Breast epithelium (tissue), 4 donors: Measurements from ENCODE around the gene ISCU. TPM values are rescaled to one million over a fixed set of nuclear protein-coding genes. Genes with fewer than 3 reads are reported as not detected.

Experiments
- DNase-seq, 2 donors: peaks; one replicate each; pipeline ENCODE4 v3.0.0-alpha.2; 2019; ENCODE audit warnings: low spot score in 2 of 2
- H3K27ac ChIP-seq, 2 donors: fragments of 200-600 bp; sonication (generic) in 1 of 2; one replicate each; pipeline ENCODE4 v1.5.1; 2016 to 2019; ENCODE audit warnings: mild to moderate bottlenecking in 1 of 2
- H3K27me3 ChIP-seq, 2 donors: fragments of 200-600 bp; sonication (generic) in 1 of 2; one replicate each; pipeline versions ENCODE4 v1.5.1 to v1.6.0; 2017 to 2019; ENCODE audit warnings: control low read depth in 1 of 2, mild to moderate bottlenecking in 1 of 2
- H3K36me3 ChIP-seq: fragments of 200-600 bp; one replicate; pipeline ENCODE4 v1.5.1; 2019
- H3K4me1 ChIP-seq, 2 donors: fragments of 200-600 bp; sonication (generic); one replicate each; pipeline ENCODE4 v1.5.1; 2016 to 2019; ENCODE audit warnings: control low read depth in 1 of 2
- H3K4me3 ChIP-seq, 3 donors: fragments of 200-600 bp; sonication (generic); 1 replicate in 2 of 3; 2 replicates in 1 of 3; pipeline ENCODE4 v1.5.1; 2016 to 2019; ENCODE audit warnings: mild to moderate bottlenecking in 3 of 3, moderate library complexity in 2 of 3
- H3K9me3 ChIP-seq, 2 donors: fragments of 200-600 bp; sonication (generic) in 1 of 2; one replicate each; pipeline ENCODE4 v1.5.1; 2016 to 2019; ENCODE audit warnings: control low read depth in 1 of 2
- POLR2A ChIP-seq: fragments of 450-650 bp; IDR thresholded peaks from one replicate; pipeline ENCODE4 v1.6.1; 2016; ENCODE audit warnings: antibody characterized with exemption, mild to moderate bottlenecking, moderate library complexity
- POLR2AphosphoS5 ChIP-seq, 3 donors: sonication (generic); formaldehyde crosslinking; IDR thresholded peaks; one replicate each; pipeline ENCODE4 v1.6.1; 2017; ENCODE audit warnings: antibody characterized with exemption in 3 of 3
- intact Hi-C: fragments of 100-400 bp; cut with DNase I; formaldehyde crosslinking; loops from one replicate; pipeline ENCODE4 v1.15.1; 2023; ENCODE audit warnings: low total_unique reads
- total RNA-seq, 3 donors: library from RNA; depleted of rRNA; stranded (reverse); fragments of >200 nt; gene quantifications; one replicate each; pipeline ENCODE4 v1.1.0, GENCODE V29; 2016
- TF ChIP-seq, protein P1 (sequence below), 3 donors: fragments of 450-650 bp; IDR thresholded peaks; one replicate each; pipeline ENCODE4 v1.5.1; 2016 to 2017; ENCODE audit warnings: antibody characterized with exemption in 3 of 3, mild to moderate bottlenecking in 3 of 3, moderate library complexity in 3 of 3

The ISCU gene
- total RNA-seq, 3 donors from 2014 or later = 220 to 328 (median 227) TPM

DNA sequence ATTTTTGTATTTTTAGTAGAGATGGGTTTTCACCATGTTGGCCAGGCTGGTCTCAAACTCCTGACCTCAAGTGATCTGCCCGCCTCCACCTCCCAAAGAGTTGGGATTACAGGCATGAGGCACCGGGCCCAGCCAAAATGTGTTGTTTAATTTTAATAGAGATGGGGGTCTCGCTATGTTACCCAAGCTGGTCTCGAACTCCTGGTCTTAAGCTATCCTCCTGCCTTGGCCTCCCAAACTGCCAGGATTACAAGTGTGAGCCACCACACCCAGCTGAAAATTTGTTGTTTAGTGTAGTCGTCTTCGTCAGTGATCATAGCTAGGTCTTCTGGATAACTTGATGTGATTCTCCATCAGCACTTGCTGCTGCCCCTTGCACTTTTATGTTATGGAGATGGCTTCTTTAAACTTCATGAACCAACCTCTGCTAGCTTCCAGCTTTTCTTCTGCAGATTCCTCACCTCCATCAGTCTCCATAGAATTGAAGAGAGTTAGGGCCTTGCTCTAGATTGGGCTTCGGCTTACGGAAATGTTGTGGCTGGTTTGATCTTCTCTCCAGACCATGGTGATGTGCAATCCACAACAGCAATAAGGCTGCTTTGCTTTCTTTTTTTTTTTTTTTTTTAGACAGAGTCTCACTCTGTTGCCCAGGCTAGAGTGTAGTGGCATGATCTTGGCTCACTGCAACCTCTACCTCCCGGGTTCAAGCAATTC, 13.0 kb downstream of the ISCU start:
- DNase-seq = no peak
- TF ChIP-seq POLR2AphosphoS5 (IDR thresholded peaks at IDR 0.05) = no peak
- no peak for TF ChIP-seq POLR2A
- intact Hi-C loops = no loop called here
- H3K27me3 ChIP-seq = no peaks in the 10 kb centered on the region
- no peaks in the 10 kb centered on the region for H3K36me3 ChIP-seq
- H3K4me3 ChIP-seq = no peak overlapping the region
- H3K27ac ChIP-seq = no peak overlapping the region
- H3K4me1 ChIP-seq = no peaks in the 10 kb centered on the region
- H3K9me3 ChIP-seq = no peaks in the 10 kb centered on the region

DNA sequence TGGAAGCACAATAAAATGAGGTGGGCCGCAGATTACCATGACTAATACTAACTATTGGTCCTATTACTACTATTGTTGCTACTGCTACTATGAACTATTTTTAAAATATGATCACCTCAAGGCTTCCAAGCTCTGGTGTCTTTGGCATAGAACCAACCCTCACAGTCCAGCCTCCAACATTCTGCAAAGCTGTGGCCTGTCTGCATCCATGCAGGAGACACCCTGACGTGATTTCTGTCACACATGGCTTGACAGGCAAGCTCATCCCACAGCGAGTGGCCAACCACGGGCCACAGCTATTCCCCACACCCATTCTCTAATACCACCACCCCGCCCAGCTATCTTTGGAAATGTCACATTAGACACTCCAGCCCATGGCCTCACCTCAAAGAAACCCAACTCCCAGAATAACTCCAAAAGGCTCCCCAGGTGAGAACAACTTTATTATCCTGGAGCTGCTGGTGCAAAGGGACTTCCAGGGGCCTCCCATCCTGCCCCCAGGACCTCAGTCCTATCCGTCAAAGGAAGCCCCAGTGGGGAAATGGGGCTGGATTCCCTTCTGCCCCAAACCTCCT, 14.4 kb downstream of the ISCU start:
- intact Hi-C loops = no loop called here
- TF ChIP-seq POLR2AphosphoS5 (IDR thresholded peaks at IDR 0.05) (no peak), POLR2A (no peak)
- TF ChIP-seq, protein P1, sequence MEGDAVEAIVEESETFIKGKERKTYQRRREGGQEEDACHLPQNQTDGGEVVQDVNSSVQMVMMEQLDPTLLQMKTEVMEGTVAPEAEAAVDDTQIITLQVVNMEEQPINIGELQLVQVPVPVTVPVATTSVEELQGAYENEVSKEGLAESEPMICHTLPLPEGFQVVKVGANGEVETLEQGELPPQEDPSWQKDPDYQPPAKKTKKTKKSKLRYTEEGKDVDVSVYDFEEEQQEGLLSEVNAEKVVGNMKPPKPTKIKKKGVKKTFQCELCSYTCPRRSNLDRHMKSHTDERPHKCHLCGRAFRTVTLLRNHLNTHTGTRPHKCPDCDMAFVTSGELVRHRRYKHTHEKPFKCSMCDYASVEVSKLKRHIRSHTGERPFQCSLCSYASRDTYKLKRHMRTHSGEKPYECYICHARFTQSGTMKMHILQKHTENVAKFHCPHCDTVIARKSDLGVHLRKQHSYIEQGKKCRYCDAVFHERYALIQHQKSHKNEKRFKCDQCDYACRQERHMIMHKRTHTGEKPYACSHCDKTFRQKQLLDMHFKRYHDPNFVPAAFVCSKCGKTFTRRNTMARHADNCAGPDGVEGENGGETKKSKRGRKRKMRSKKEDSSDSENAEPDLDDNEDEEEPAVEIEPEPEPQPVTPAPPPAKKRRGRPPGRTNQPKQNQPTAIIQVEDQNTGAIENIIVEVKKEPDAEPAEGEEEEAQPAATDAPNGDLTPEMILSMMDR (IDR thresholded peaks at IDR 0.05) = no peak
- Histone ChIP-seq H3K9me3 (no peaks in the 10 kb centered on the region), H3K4me3 (no peak overlapping the region), H3K4me1 (no peaks in the 10 kb centered on the region), H3K27ac (no peak overlapping the region), H3K36me3 (no peaks in the 10 kb centered on the region), H3K27me3 (no peaks in the 10 kb centered on the region)
- no peak for DNase-seq

DNA sequence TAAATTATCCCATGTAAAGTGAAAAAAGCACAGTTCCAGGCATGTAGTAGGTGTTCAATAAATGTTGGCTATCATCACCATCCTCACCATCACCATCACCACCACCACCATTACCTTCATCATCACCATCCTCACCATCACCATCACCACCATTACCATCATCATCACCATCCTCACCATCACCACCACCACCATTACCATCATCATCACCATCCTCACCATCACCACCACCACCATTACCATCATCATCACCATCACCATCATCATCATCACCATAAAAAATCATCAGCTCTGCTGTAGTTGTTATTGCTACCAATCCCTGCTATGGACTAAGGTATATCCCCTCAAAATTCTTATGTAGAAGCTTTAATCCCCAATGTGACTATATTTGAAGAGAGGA, 15.1 kb downstream of the ISCU start:
- Histone ChIP-seq H3K4me1 (no peaks in the 10 kb centered on the region), H3K36me3 (no peaks in the 10 kb centered on the region), H3K27ac (no peak overlapping the region), H3K4me3 (no peak overlapping the region), H3K9me3 (no peaks in the 10 kb centered on the region), H3K27me3 (no peaks in the 10 kb centered on the region)
- TF ChIP-seq POLR2A (no peak), POLR2AphosphoS5 (IDR thresholded peaks at IDR 0.05) (no peak)
- TF ChIP-seq, protein P1 (IDR thresholded peaks at IDR 0.05) = no peak
- intact Hi-C loops = no loop called here
- no peak for DNase-seq

DNA sequence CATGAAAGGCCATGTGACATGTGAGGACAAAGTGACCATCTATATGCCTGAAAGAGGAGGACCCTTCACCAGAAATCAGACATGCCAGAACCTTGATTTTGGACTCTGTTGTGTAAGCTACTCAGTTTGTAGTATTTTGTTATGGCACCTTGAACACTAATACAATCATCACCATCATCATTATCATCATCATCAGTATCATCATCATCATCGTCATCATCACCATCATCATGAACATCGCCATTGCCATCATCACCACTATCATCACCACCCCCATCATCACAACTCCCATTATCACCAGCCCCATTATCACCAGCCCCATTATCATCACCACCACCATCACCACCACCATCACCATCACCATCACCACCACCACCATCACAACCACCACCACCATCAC, 15.9 kb downstream of the ISCU start:
- TF ChIP-seq POLR2A (no peak), POLR2AphosphoS5 (IDR thresholded peaks at IDR 0.05) (no peak)
- TF ChIP-seq, protein P1 (IDR thresholded peaks at IDR 0.05) = no peak
- no peaks in the 10 kb centered on the region for H3K4me1 ChIP-seq
- H3K27ac ChIP-seq = peak overlapping the region in 1 of 2 donors; percentile 62
- H3K4me3 ChIP-seq = no peak overlapping the region
- H3K27me3 ChIP-seq = no peaks in the 10 kb centered on the region
- DNase-seq = no peak
- intact Hi-C loops = no loop called here
- H3K36me3 ChIP-seq = no peaks in the 10 kb centered on the region
- H3K9me3 ChIP-seq = no peaks in the 10 kb centered on the region

DNA sequence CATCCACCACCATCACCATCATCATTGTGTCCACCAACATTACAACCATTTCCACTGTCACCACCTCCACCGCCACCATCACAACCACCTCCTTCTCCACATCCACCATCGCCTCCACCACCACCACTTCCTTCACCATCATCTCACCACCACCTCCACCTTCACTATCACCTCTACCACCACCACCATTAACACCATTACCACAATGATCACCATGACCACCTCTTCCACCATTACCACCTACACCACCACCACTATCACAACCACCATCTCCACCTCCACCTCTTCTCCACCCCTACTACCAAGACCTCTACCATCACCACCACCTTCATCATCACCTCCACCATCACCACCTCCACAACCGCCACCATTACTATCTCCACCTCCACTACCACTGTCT, 16.4 kb downstream of the ISCU start:
- no peaks in the 10 kb centered on the region for H3K4me1 ChIP-seq
- no peak for DNase-seq
- no peaks in the 10 kb centered on the region for H3K36me3 ChIP-seq
- TF ChIP-seq POLR2A (no peak), POLR2AphosphoS5 (IDR thresholded peaks at IDR 0.05) (no peak)
- TF ChIP-seq, protein P1 (IDR thresholded peaks at IDR 0.05) = no peak
- intact Hi-C loops = no loop called here
- no peaks in the 10 kb centered on the region for H3K27me3 ChIP-seq
- H3K4me3 ChIP-seq = no peak overlapping the region
- H3K27ac ChIP-seq = peak overlapping the region; percentile 22 to 62
- no peaks in the 10 kb centered on the region for H3K9me3 ChIP-seq
